Myocyte (in vitro differentiated cells): ENCODE results near the gene TLR10. TPM values are rescaled to one million over a fixed set of nuclear protein-coding genes. Genes with fewer than 3 reads are reported as not detected.
"Not testable (repeated sequence)": the region's sequence is repeated elsewhere in the genome, so short reads cannot be mapped to it uniquely, and the experiment has no call there.

Experiments
- DNase-seq: peaks from one replicate; pipeline ENCODE4 v3.0.0-alpha.2; 2012; ENCODE audit warnings: low read depth
- total RNA-seq: library from RNA; depleted of rRNA; stranded (reverse); fragments of >200 nt; gene quantifications from 2 replicates; pipeline ENCODE4 v1.2.3, GENCODE V29; 2014

The TLR10 gene
- total RNA-seq, 1 donor from 2014 or later = not detected

- no peak for DNase-seq
These were observed 12.9 kb downstream of the TLR10 start for GRCh38 chr4:38769857-38770256.

DNA sequence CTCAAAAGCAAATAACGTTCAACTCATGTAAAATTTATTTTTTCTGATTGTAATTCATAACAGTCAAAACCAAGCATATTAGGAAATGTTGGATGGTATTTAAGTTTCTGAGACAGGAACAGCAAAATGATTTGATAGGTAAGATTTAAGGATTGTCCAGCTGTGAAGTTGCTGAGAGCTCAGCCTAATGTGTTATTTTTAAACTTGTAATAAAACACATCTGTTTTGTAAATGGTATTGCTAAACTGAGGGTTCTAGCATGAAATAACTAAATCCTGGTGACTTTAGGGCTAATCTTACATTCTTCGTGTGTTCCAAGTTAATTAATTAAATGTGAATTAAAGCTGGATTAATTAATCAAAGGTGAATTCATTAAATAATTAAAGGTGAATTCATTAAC, 13.3 kb downstream of the TLR10 start:
- no peak for DNase-seq

GRCh38 chr4:38768968-38769394, 13.8 kb downstream of the TLR10 start:
- no peak for DNase-seq

- DNase-seq = not testable (repeated sequence)
These were observed 15.8 kb downstream of the TLR10 start for GRCh38 chr4:38766940-38767339.

- DNase-seq = no peak
These were observed 17.4 kb downstream of the TLR10 start for GRCh38 chr4:38765382-38765781.

- DNase-seq = no peak
These were observed 18.5 kb downstream of the TLR10 start for GRCh38 chr4:38764277-38764676.

- no peak for DNase-seq
These were observed 20.2 kb downstream of the TLR10 start for GRCh38 chr4:38762560-38762959.

DNA sequence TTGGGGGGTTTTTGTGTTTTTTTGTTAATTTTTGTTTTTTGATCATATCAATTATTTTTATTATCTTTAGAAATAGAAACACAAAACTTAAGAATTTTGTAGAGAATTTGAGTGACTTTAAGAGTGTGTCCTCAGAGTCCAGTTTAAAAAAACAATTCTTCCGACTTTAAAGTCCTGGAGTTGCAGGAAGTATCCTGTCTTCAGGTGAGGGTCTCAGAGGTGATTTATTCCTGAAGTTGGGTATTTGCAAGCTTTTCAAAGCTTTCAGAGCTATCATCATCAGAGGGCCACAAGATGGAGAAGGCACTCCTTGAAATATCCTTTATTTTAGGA, 23.0 kb downstream of the TLR10 start:
- DNase-seq = no peak

DNA sequence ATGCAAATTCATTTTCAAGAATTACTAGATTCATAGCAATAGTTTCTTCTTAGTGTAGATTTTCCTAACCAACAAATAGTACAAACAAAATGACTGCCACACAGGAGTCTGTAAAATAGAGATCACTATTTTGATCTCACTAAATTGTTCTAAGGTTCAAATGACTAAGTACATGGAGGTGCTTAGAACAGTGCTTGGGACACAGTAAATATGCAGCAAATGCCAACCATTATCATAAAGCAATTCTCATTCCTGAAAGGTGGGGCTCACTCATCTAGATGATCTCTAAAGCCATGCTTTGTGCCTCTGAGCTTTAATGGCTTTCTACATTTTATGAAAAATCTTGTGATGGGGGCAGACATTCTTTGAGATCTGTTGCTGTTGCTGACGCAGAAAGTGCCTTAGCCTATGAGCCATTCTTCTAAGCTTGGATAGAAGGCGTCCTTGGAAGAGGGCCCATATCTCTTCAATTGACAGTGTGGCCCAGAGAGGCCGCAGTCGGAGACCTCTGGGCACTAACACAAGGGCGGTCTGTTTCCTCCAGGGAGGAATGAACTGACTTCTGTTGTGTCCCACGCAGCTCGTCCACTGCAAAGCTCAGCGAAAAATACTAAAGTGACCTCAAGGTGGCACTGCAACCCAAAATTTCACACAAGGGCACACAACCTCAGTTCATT, 23.5 kb downstream of the TLR10 start:
- DNase-seq = peak; percentile 70

- DNase-seq = no peak
These were observed 24.7 kb downstream of the TLR10 start for GRCh38 chr4:38757945-38758600.

GRCh38 chr4:38752941-38753806, 29.6 kb downstream of the TLR10 start:
- peak; percentile 97 for DNase-seq

DNA sequence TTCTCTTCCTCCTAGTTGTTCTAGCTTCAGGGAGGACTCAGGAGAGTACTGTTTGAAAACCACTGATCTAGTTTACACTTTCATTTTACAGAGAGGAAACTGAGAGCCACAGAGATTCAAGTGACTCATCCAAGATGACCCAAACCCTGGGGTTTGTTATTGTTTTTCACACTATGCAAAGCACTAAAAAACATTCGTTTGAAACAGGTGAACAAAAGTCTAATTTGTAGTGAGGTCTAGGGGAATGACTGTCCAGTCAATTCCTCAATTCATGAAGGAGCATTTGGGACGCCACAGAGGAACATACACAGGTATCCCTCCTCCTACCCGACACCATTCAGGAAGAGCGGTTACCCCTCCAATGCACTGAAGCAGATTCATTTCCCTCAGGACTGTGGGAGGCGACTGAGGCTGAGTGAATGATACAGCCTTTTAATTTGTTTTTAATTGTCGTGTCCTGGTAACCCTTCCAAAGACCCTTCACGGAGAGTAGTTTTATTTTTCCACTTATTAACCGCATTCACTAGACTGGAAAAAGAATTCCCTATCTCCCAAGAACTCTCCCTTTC, 30.3 kb downstream of the TLR10 start:
- DNase-seq = no peak

DNA sequence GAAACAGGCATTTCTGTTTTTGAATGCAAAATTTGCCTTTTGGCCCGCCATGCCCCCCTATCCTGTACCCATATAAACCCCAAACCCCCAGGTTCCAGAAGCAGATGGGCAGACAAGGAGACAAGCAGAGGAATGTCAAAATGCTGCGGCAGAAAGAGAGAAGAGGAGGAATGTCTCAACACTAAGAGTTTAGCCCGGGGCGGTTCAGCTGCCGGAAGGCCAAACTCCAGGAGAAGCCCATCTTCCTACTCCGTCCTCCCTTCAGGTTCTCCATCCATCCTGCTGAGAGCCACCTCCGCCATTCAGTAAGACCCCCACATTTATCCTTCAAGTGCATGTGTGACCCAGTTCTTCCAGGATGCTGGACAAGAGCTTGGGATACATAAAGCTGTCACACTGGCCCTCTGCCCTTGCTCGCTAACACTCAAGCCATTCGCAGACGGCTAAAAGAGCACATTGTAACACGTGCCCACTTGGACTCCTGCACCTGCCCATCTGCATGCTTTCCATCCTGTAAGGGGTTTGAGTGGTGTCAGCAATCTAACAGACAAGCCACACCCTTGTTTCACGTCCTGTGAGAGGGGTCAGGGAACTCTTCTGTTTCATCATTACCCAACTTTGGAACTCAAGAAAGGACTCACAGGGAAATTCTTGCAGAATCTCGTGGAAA, 31.3 kb downstream of the TLR10 start:
- DNase-seq = no peak

GRCh38 chr4:38749336-38749735, 33.5 kb downstream of the TLR10 start:
- DNase-seq = no peak

DNA sequence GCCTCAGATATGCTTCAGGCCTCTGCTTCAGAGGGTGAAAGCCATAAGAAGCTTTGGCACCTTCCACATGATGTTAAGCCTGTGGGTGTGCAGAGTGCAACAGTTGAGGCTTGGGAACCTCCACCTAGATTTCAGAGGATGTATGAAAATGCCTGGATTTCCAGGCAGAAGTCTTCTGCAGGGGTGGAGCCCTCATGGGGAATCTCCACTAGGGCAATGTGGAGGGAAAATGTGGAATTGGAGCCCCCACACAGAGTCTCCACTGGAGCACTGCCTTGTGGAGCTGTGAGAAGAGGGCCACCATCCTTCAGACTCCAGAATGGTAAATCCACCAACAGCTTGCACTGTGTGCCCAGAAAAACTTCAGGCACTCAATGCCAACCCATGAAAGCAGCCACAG, 35.2 kb downstream of the TLR10 start:
- no peak for DNase-seq

DNA sequence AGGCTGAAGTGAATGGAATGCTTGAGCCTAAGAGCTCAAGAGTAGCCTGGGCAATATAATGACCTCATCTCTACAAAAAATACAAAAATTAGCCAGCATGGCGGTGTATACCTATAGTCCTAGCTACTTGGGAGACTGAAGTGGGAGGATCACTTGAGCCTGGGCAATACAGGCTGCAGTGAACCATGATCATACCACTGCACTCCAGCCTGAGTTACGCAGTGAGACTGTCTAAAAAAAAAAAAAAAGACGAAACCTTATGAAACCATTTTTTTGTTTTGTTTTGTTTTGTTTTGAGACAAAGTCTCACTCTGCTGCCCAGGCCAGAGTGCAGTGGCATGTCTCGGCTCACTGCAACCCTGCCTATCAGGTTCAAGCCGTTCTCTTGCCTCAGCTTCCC, 36.9 kb downstream of the TLR10 start:
- no peak for DNase-seq

GRCh38 chr4:38743866-38744265, 38.9 kb downstream of the TLR10 start:
- peak; percentile 74 for DNase-seq

- peak; percentile 53 for DNase-seq
These were observed 42.5 kb downstream of the TLR10 start for GRCh38 chr4:38740303-38740702.

DNA sequence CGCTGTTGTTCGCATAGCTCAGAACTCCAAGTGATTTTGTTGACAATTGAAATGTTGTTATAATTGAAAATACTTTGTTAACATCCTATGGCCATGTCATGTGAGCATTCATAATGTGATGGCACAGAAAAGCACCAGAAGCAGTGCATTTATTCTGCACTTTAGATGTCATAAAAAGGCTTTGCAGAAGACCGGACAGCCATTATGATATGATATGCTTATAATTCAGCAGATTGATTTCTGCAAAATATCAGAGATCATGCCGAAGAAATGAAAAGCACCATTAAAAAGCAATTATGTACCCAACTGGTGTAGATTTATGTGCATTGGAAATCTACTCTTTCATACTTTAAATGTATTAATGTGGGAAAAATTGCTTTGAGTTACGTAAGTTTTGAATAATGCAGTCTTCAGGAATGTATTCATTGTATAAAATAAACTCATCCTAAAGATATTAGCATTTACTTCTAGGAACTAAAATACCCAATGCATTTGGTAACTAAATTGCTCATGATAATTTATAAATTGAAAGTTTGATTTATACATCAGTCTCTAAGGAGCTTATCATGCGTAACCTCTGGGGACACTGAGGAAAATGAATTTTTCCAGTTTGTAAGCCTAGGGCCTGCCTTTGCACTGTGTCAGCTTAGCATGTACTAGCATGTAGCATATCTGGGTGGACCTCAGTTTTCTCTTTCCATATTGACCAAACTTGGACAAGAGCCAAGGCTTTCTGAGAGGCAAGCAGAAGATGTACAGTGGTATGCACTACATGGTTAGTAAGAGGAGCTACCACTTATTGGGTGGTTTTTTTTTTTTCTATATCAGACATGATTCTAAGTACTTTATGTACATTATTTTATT, 43.6 kb downstream of the TLR10 start:
- DNase-seq = no peak

GRCh38 chr4:38735870-38736269, 46.9 kb downstream of the TLR10 start:
- no peak for DNase-seq
